IMR-90 (cell line): ENCODE measurements around the gene MTOR. TPM values are rescaled to one million over a fixed set of nuclear protein-coding genes. Genes with fewer than 3 reads are reported as not detected.

Experiments
- ATAC-seq: fragments of 200-7000 bp; cut with Tn5 transposase; 2 replicates; pipeline ENCODE4 v1.9.1; 2020; ENCODE audit warnings: low read depth, mild to moderate bottlenecking, moderate library complexity
- BruUV-seq: library from RNA; stranded (reverse); fragments of 400-500 nt; replicated peaks from 2 replicates; lab custom pipeline; 2021; lab: Mats Ljungman, UMichigan
- CTCF ChIA-PET: fragments of 300-600 bp; formaldehyde crosslinking; extraction: SDS; loops from one replicate; lab custom pipeline; 2021; ENCODE audit warnings: antibody characterized with exemption; lab: Yijun Ruan, JAX
- POLR2A ChIA-PET: fragments of 300-600 bp; sonication (Branson Sonifier 250); formaldehyde crosslinking; loops from one replicate; lab custom pipeline; 2022; ENCODE audit warnings: antibody characterized with exemption; ENCODE audit not compliant: unreplicated experiment; lab: Charles Lee
- DNase-seq: peaks from one replicate; pipeline ENCODE4 v3.0.0; 2013
- H2AFZ ChIP-seq: replicated peaks from 2 replicates; pipeline ENCODE3; 2013; ENCODE audit warnings: low read length, mild to moderate bottlenecking; ENCODE audit not compliant: poor library complexity
- H2AK5ac ChIP-seq: 2 replicates; pipeline ENCODE4 v1.6.1; 2013; ENCODE audit warnings: low read depth, low read length, inconsistent platforms
- H2AK9ac ChIP-seq: replicated peaks from 2 replicates; pipeline ENCODE3; 2013; ENCODE audit warnings: mild to moderate bottlenecking, low read depth, low read length, moderate library complexity; ENCODE audit not compliant: poor library complexity
- H2BK120ac ChIP-seq: 2 replicates; pipeline ENCODE4 v1.6.1; 2013; ENCODE audit warnings: low read depth, low read length, inconsistent platforms
- H2BK15ac ChIP-seq: 3 replicates; pipeline ENCODE4 v1.6.1; 2013; ENCODE audit warnings: low read depth, low read length, inconsistent platforms
- H2BK20ac ChIP-seq: 2 replicates; pipeline ENCODE4 v1.6.1; 2013; ENCODE audit warnings: low read depth, mild to moderate bottlenecking, inconsistent platforms, low read length, moderate library complexity
- H2BK5ac ChIP-seq: 2 replicates; pipeline ENCODE4 v1.6.1; 2013; ENCODE audit warnings: mild to moderate bottlenecking, low read depth, low read length, inconsistent platforms; ENCODE audit not compliant: poor library complexity, severe bottlenecking
- H3K14ac ChIP-seq: replicated peaks from 2 replicates; pipeline ENCODE4 v1.6.1; 2013; ENCODE audit warnings: low read depth, low read length, inconsistent platforms
- H3K18ac ChIP-seq: 2 replicates; pipeline ENCODE4 v1.6.1; 2013; ENCODE audit warnings: low read depth, low read length, control low read depth
- H3K23ac ChIP-seq: 2 replicates; pipeline ENCODE4 v1.6.1; 2013; ENCODE audit warnings: low read depth, low read length, inconsistent platforms
- H3K27ac ChIP-seq: 2 replicates; pipeline ENCODE4 v1.5.1; 2013; ENCODE audit warnings: mild to moderate bottlenecking, control low read depth, low read length; ENCODE audit not compliant: insufficient read depth
- H3K27me3 ChIP-seq: 2 replicates; pipeline ENCODE4 v1.6.1; 2013; ENCODE audit warnings: low read length; ENCODE audit not compliant: control insufficient read depth, insufficient read depth
- H3K36me3 ChIP-seq: 2 replicates; pipeline ENCODE4 v1.6.1; 2013; ENCODE audit warnings: low read length, mixed read lengths; ENCODE audit not compliant: control insufficient read depth, insufficient read depth
- H3K4ac ChIP-seq: 2 replicates; pipeline ENCODE4 v1.6.1; 2013; ENCODE audit warnings: low read depth, low read length, inconsistent platforms
- H3K4me1 ChIP-seq: 2 replicates; pipeline ENCODE4 v1.6.1; 2013; ENCODE audit warnings: low read length, mixed read lengths; ENCODE audit not compliant: control insufficient read depth, insufficient read depth
- H3K4me2 ChIP-seq: 2 replicates; pipeline ENCODE4 v1.6.1; 2013; ENCODE audit warnings: low read depth, mild to moderate bottlenecking, control low read depth, low read length, moderate library complexity
- H3K4me3 ChIP-seq: 2 replicates; pipeline ENCODE4 v1.5.1; 2013; ENCODE audit warnings: low read depth, mild to moderate bottlenecking, control low read depth, low read length, moderate library complexity; ENCODE audit not compliant: insufficient read depth
- H3K56ac ChIP-seq: 2 replicates; pipeline ENCODE4 v1.6.1; 2013; ENCODE audit warnings: low read length, inconsistent platforms; ENCODE audit not compliant: insufficient read depth; ENCODE audit errors: extremely low read depth
- H3K79me1 ChIP-seq, 2 experiments: 2 replicates each; pipeline ENCODE4 v1.6.1; 2013; ENCODE audit warnings: low read length in 2 of 2, inconsistent platforms in 1 of 2, low read depth in 1 of 2
- H3K9ac ChIP-seq: 2 replicates; pipeline ENCODE4 v1.6.1; 2013; ENCODE audit warnings: low read depth, low read length, control low read depth
- H3K9me1 ChIP-seq: 2 replicates; pipeline ENCODE4 v1.6.1; 2013; ENCODE audit warnings: low read length, inconsistent platforms; ENCODE audit not compliant: insufficient read depth
- H3K9me3 ChIP-seq: 2 replicates; pipeline ENCODE4 v1.6.1; 2013; ENCODE audit warnings: low read length; ENCODE audit not compliant: control insufficient read depth, insufficient read depth
- H4K20me1 ChIP-seq: 2 replicates; pipeline ENCODE4 v1.6.1; 2013; ENCODE audit warnings: low read length, inconsistent platforms; ENCODE audit not compliant: insufficient read depth
- H4K5ac ChIP-seq: 2 replicates; pipeline ENCODE4 v1.6.1; 2013; ENCODE audit warnings: mild to moderate bottlenecking, low read depth, low read length, control low read depth
- H4K8ac ChIP-seq, 2 experiments: 2 replicates each; pipeline ENCODE4 v1.6.1; 2013; ENCODE audit warnings: low read depth in 2 of 2, low read length in 2 of 2, control low read depth in 1 of 2, inconsistent platforms in 1 of 2
- H4K91ac ChIP-seq: 2 replicates; pipeline ENCODE4 v1.6.1; 2013; ENCODE audit warnings: low read depth, low read length, inconsistent platforms; ENCODE audit not compliant: insufficient read depth
- BHLHE40 ChIP-seq: fragments of 150-350 bp; IDR thresholded peaks from 2 replicates; pipeline ENCODE4 v1.6.1; 2016; ENCODE audit warnings: mild to moderate bottlenecking, low read depth, low read length
- CEBPB ChIP-seq: IDR thresholded peaks from 2 replicates; pipeline ENCODE4 v1.6.1; 2012; ENCODE audit warnings: low read depth, low read length, improper control_type of control experiment
- CHD1 ChIP-seq: IDR thresholded peaks from 2 replicates; pipeline ENCODE4 v1.6.1; 2012; ENCODE audit warnings: low read depth, low read length, improper control_type of control experiment
- FOS ChIP-seq: fragments of 150-350 bp; IDR thresholded peaks from 2 replicates; pipeline ENCODE4 v1.6.1; 2016; ENCODE audit warnings: low read depth, low read length
- MAFK ChIP-seq: IDR thresholded peaks from 2 replicates; pipeline ENCODE4 v1.6.1; 2012; ENCODE audit warnings: low read depth, low read length, improper control_type of control experiment
- MAZ ChIP-seq: IDR thresholded peaks from 2 replicates; pipeline ENCODE4 v1.6.1; 2012; ENCODE audit warnings: low read depth, mild to moderate bottlenecking, low read length, improper control_type of control experiment, moderate library complexity, borderline replicate concordance
- MXI1 ChIP-seq: IDR thresholded peaks from 2 replicates; pipeline ENCODE4 v1.6.1; 2012; ENCODE audit warnings: low read depth, mild to moderate bottlenecking, low read length, moderate library complexity, borderline replicate concordance
- NFE2L2 ChIP-seq: fragments of 150-350 bp; IDR thresholded peaks from 2 replicates; pipeline ENCODE4 v1.6.1; 2016; ENCODE audit warnings: low read depth, mild to moderate bottlenecking, low read length
- POLR2A ChIP-seq: IDR thresholded peaks from 2 replicates; pipeline ENCODE4 v1.6.1; 2012; ENCODE audit warnings: mild to moderate bottlenecking, low read depth, low read length
- RAD21 ChIP-seq: IDR thresholded peaks from 2 replicates; pipeline ENCODE4 v1.6.1; 2012; ENCODE audit warnings: low read length, improper control_type of control experiment
- RCOR1 ChIP-seq: IDR thresholded peaks from 2 replicates; pipeline ENCODE4 v1.6.1; 2012; ENCODE audit warnings: mild to moderate bottlenecking, low read length, improper control_type of control experiment; ENCODE audit not compliant: insufficient replicate concordance
- RFX5 ChIP-seq: IDR thresholded peaks from 2 replicates; pipeline ENCODE4 v1.8.0; 2012; ENCODE audit warnings: low read depth, mild to moderate bottlenecking, low read length, moderate library complexity
- SMC3 ChIP-seq: fragments of 150-350 bp; IDR thresholded peaks from 2 replicates; pipeline ENCODE4 v1.6.1; 2016; ENCODE audit warnings: low read depth, mild to moderate bottlenecking, antibody characterized with exemption, low read length, moderate library complexity
- WGBS, 2 experiments: methylation state at CpG; one replicate each; pipeline versions ENCODE4 v1.1.5 to v1.1.7; 2013; ENCODE audit warnings: missing lambda C conversion rate in 2 of 2; ENCODE audit not compliant: insufficient read length in 1 of 2; ENCODE audit errors: extremely low coverage in 2 of 2; 5-methylcytosine and 5-hydroxymethylcytosine counted together
- dilution Hi-C: fragments of 300-500 bp; cut with HindIII; formaldehyde crosslinking; loops from one replicate; pipeline ENCODE4 v1.14.3; 2018; ENCODE audit warnings: low sequenced_read_pairs; ENCODE audit not compliant: unreplicated experiment
- in situ Hi-C: fragments of 300-500 bp; cut with MboI; formaldehyde crosslinking; loops from 3 replicates; pipeline ENCODE4 v1.14.3; 2019; ENCODE audit warnings: low sequenced_read_pairs, inconsistent platforms, mixed read lengths
- intact Hi-C: fragments of 100-400 bp; cut with micrococcal nuclease; formaldehyde crosslinking; loops from 2 replicates; pipeline ENCODE4 v1.10.0; 2022
- polyA plus RNA-seq, 3 experiments: library from polyadenylated mRNA; depleted of rRNA; stranded (reverse); fragments of >200 nt; gene quantifications; 2 replicates each; pipeline ENCODE4 v1.2.3, GENCODE V29; 2012; ENCODE audit warnings: low replicate concordance in 1 of 3
- total RNA-seq: library from RNA; depleted of rRNA; stranded (reverse); fragments of >200 nt; gene quantifications from 2 replicates; pipeline ENCODE4 v1.2.3, GENCODE V29; 2012
- TF ChIP-seq, protein P1 (sequence below): fragments of 150-350 bp; IDR thresholded peaks from 2 replicates; pipeline ENCODE4 v1.6.1; 2017; ENCODE audit warnings: mild to moderate bottlenecking, antibody characterized with exemption, low read length, low read depth
- TF ChIP-seq, protein P2 (sequence below): conservative IDR thresholded peaks from 2 replicates; pipeline ENCODE4 v1.5.1; 2012; ENCODE audit warnings: mild to moderate bottlenecking, low read depth, low read length, improper control_type of control experiment
- TF ChIP-seq, protein P3 (sequence below): fragments of 150-350 bp; IDR thresholded peaks from 2 replicates; pipeline ENCODE4 v1.6.1; 2016; ENCODE audit warnings: low read depth, mild to moderate bottlenecking, low read length, moderate library complexity, borderline replicate concordance

The MTOR gene
- total and polyA plus RNA-seq, 2 of the 4 experiments (the other 2 are of a cell fraction) = 19.2 to 36.7 TPM

DNA sequence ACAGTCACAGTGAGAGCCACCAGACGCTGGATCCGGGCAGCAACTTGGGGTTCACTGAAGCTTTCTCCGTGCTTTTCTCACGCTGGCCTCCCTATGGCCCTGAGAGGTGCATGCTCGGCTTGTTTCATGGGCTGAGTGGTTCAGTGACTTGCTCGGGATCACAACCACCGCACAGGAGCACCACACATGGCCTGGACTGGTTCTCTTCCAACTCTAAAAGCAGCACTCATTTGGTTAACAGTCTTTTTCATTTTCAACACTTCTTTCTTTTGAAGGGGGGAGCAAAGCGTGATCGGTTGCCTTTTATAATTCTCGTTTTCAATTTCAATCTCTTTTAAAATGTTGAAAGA lies 36.8 kb upstream of the MTOR start:
- no peak overlapping the region for H3K14ac ChIP-seq

More for the DNA sequence above, 36.8 kb upstream of the MTOR start:
- H3K9me3 ChIP-seq = no peaks in the 10 kb centered on the region
- H2BK5ac ChIP-seq = no peak overlapping the region
- ATAC-seq = no peak
- DNase-seq = no peak
- CTCF ChIA-PET = no interaction called here
- H4K20me1 ChIP-seq = peaks cover 8% of the 10 kb centered on the region; the same call in 1 of the 2 replicates
- H2BK15ac ChIP-seq = no peak overlapping the region
- H3K36me3 ChIP-seq = peaks cover 5% of the 10 kb centered on the region; the same call in 1 of the 2 replicates
- no peaks in the 10 kb centered on the region for H3K4me1 ChIP-seq
- H3K23ac ChIP-seq = no peak overlapping the region
- no peak overlapping the region for H3K56ac ChIP-seq
- POLR2A ChIA-PET = no interaction called here
- WGBS, 2 experiments = 58% methylated on average over 4 of the region's 10 CpGs; no CpG with 5 or more reads in 1 of the 2 experiments
- no peak overlapping the region for H4K91ac ChIP-seq
- H3K9me1 ChIP-seq = peaks cover 5% of the 10 kb centered on the region; the same call in 1 of the 2 replicates
- no peak overlapping the region for H4K8ac ChIP-seq
- H3K4me3 ChIP-seq = no peak overlapping the region
- no peak overlapping the region for H3K4me2 ChIP-seq
- H2AK5ac ChIP-seq = no peak overlapping the region
- H3K18ac ChIP-seq = no peak overlapping the region
- H4K5ac ChIP-seq = no peak overlapping the region
- H2AFZ ChIP-seq = no peak overlapping the region
- no peak for TF ChIP-seq MXI1
- TF ChIP-seq RFX5 = no peak
- TF ChIP-seq, protein P1, sequence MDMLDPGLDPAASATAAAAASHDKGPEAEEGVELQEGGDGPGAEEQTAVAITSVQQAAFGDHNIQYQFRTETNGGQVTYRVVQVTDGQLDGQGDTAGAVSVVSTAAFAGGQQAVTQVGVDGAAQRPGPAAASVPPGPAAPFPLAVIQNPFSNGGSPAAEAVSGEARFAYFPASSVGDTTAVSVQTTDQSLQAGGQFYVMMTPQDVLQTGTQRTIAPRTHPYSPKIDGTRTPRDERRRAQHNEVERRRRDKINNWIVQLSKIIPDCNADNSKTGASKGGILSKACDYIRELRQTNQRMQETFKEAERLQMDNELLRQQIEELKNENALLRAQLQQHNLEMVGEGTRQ = no peak
- TF ChIP-seq MAFK = no peak
- TF ChIP-seq, protein P2, sequence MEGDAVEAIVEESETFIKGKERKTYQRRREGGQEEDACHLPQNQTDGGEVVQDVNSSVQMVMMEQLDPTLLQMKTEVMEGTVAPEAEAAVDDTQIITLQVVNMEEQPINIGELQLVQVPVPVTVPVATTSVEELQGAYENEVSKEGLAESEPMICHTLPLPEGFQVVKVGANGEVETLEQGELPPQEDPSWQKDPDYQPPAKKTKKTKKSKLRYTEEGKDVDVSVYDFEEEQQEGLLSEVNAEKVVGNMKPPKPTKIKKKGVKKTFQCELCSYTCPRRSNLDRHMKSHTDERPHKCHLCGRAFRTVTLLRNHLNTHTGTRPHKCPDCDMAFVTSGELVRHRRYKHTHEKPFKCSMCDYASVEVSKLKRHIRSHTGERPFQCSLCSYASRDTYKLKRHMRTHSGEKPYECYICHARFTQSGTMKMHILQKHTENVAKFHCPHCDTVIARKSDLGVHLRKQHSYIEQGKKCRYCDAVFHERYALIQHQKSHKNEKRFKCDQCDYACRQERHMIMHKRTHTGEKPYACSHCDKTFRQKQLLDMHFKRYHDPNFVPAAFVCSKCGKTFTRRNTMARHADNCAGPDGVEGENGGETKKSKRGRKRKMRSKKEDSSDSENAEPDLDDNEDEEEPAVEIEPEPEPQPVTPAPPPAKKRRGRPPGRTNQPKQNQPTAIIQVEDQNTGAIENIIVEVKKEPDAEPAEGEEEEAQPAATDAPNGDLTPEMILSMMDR = no peak
- no peak for TF ChIP-seq POLR2A
- TF ChIP-seq CEBPB = no peak
- no peak for TF ChIP-seq CHD1
- TF ChIP-seq NFE2L2 = no peak
- no peak for TF ChIP-seq FOS
- no peak for TF ChIP-seq BHLHE40
- TF ChIP-seq MAZ = no peak
- TF ChIP-seq, protein P3, sequence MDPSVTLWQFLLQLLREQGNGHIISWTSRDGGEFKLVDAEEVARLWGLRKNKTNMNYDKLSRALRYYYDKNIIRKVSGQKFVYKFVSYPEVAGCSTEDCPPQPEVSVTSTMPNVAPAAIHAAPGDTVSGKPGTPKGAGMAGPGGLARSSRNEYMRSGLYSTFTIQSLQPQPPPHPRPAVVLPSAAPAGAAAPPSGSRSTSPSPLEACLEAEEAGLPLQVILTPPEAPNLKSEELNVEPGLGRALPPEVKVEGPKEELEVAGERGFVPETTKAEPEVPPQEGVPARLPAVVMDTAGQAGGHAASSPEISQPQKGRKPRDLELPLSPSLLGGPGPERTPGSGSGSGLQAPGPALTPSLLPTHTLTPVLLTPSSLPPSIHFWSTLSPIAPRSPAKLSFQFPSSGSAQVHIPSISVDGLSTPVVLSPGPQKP = no peak
- no peak for TF ChIP-seq RAD21
- no peak for TF ChIP-seq RCOR1
- TF ChIP-seq SMC3 = no peak
- H3K79me1 ChIP-seq = no peaks in the 10 kb centered on the region
- H3K27ac ChIP-seq = no peak overlapping the region
- H3K9ac ChIP-seq = no peak overlapping the region
- no TSS peak for BruUV-seq
- H2AK9ac ChIP-seq = no peak overlapping the region
- intact Hi-C loops = no loop called here
- no peak overlapping the region for H3K4ac ChIP-seq
- no peak overlapping the region for H2BK20ac ChIP-seq
- in situ Hi-C loops = no loop called here
- H3K27me3 ChIP-seq = no peaks in the 10 kb centered on the region
- dilution Hi-C loops = no loop called here
- H2BK120ac ChIP-seq = no peak overlapping the region
